ENCODE results near the gene OR10P1. TPM values are rescaled to one million over a fixed set of nuclear protein-coding genes. Genes with fewer than 3 reads are reported as not detected.
"Not testable (repeated sequence)": the region's sequence is repeated elsewhere in the genome, so short reads cannot be mapped to it uniquely, and the experiment has no call there.

OR10P1 gene
- not detected in 2 replicates for total RNA-seq

- H3K4me3 ChIP-seq (ENCODE audit: low read depth, low read length) = no peak within 1 kb of the TSS
- no peak for TF ChIP-seq CTCF (conservative IDR thresholded peaks at IDR 0.05; ENCODE audit: low read depth, low read length)
- no peak for DNase-seq (ENCODE audit: low read depth)
Observed at GRCh38 chr12:55636853-55637252, at the start of gene OR10P1. TSS of gene OR10P1 (plus strand) at chr12:55636892. CDS start at chr12:55636892, 0 bp downstream.

GRCh38 chr12:55590152-55590551, 46.5 kb upstream of the OR10P1 start:
- DNase-seq (ENCODE audit: low read depth); H3K4me3 ChIP-seq (ENCODE audit: low read depth, low read length): not testable (repeated sequence)

- TF ChIP-seq CTCF (conservative IDR thresholded peaks at IDR 0.05; ENCODE audit: low read depth, low read length) = no peak
- DNase-seq (ENCODE audit: low read depth) = no peak
- no peak overlapping the region for H3K4me3 ChIP-seq (ENCODE audit: low read depth, low read length)
Observed at GRCh38 chr12:55607821-55608594, 28.7 kb upstream of the OR10P1 start.

- TF ChIP-seq CTCF (conservative IDR thresholded peaks at IDR 0.05; ENCODE audit: low read depth, low read length) = no peak
- no peak for DNase-seq (ENCODE audit: low read depth)
Observed at GRCh38 chr12:55610598-55610997, 26.1 kb upstream of the OR10P1 start.

GRCh38 chr12:55612646-55613045, 24.0 kb upstream of the OR10P1 start:
- TF ChIP-seq CTCF (conservative IDR thresholded peaks at IDR 0.05; ENCODE audit: low read depth, low read length) = no peak
- no peak for DNase-seq (ENCODE audit: low read depth)
- H3K4me3 ChIP-seq (ENCODE audit: low read depth, low read length) = no peak overlapping the region

More at GRCh38 chr12:55610598-55610997, 26.1 kb upstream of the OR10P1 start:
- no peak overlapping the region for H3K4me3 ChIP-seq (ENCODE audit: low read depth, low read length)

GRCh38 chr12:55614764-55615163, 21.9 kb upstream of the OR10P1 start:
- DNase-seq (ENCODE audit: low read depth) = no peak
- TF ChIP-seq CTCF (conservative IDR thresholded peaks at IDR 0.05; ENCODE audit: low read depth, low read length) = no peak
- H3K4me3 ChIP-seq (ENCODE audit: low read depth, low read length) = no peak overlapping the region

GRCh38 chr12:55619354-55620138, 17.1 kb upstream of the OR10P1 start:
- no peak overlapping the region for H3K4me3 ChIP-seq (ENCODE audit: low read depth, low read length)
- DNase-seq (ENCODE audit: low read depth) = peak; percentile 80
- TF ChIP-seq CTCF (conservative IDR thresholded peaks at IDR 0.05; ENCODE audit: low read depth, low read length) = peak; percentile 76
